Karpas-422 (cell line): ENCODE results near the gene XRCC1. TPM values are rescaled to one million over a fixed set of nuclear protein-coding genes. Genes with fewer than 3 reads are reported as not detected.
A peak's percentile ranks its signal among the peaks of the same experiment; 100 is the strongest.

Experiments
- DNase-seq: peaks from one replicate; pipeline ENCODE4 v3.0.0-alpha.2; 2015
- H2AFZ ChIP-seq: fragments of 200-600 bp; sonication (generic); 2 replicates; pipeline ENCODE4 v1.6.1; 2014; ENCODE audit warnings: antibody characterized with exemption, low read length, mixed read lengths
- H3K27ac ChIP-seq: fragments of 200-600 bp; sonication (generic); 2 replicates; pipeline ENCODE4 v1.5.1; 2014; ENCODE audit warnings: mild to moderate bottlenecking, low read length, moderate library complexity
- H3K27me3 ChIP-seq: fragments of 200-600 bp; sonication (generic); 2 replicates; pipeline ENCODE4 v1.6.1; 2014; ENCODE audit warnings: low read length, mixed read lengths
- H3K36me3 ChIP-seq: fragments of 200-600 bp; sonication (generic); 2 replicates; pipeline ENCODE4 v1.6.1; 2014; ENCODE audit warnings: low read length, mixed read lengths; ENCODE audit not compliant: insufficient read depth
- H3K4me1 ChIP-seq: fragments of 200-600 bp; sonication (generic); 2 replicates; pipeline ENCODE4 v1.6.1; 2014; ENCODE audit warnings: mild to moderate bottlenecking, low read length, mixed read lengths
- H3K4me2 ChIP-seq: fragments of 200-600 bp; sonication (generic); 2 replicates; pipeline ENCODE4 v1.6.1; 2014; ENCODE audit warnings: low read length, low read depth, mild to moderate bottlenecking; ENCODE audit not compliant: poor library complexity, severe bottlenecking
- H3K4me3 ChIP-seq: fragments of 200-600 bp; sonication (generic); 2 replicates; pipeline ENCODE4 v1.5.1; 2014; ENCODE audit warnings: mild to moderate bottlenecking, antibody characterized with exemption, low read length, mixed read lengths
- H3K79me2 ChIP-seq: fragments of 200-600 bp; sonication (generic); 2 replicates; pipeline ENCODE4 v1.6.1; 2014; ENCODE audit warnings: mild to moderate bottlenecking, low read length, mixed read lengths
- H3K9ac ChIP-seq: fragments of 200-600 bp; sonication (generic); 2 replicates; pipeline ENCODE4 v1.6.0; 2014; ENCODE audit warnings: low read length
- H3K9me2 ChIP-seq: fragments of 200-600 bp; sonication (generic), shearing (Covaris generic); replicated peaks from 2 replicates; pipeline ENCODE4 v1.6.0; 2014; ENCODE audit warnings: mild to moderate bottlenecking, low read length, moderate library complexity; ENCODE audit not compliant: insufficient read depth
- H3K9me3 ChIP-seq: fragments of 300-700, 200-600 bp; sonication (generic); 2 replicates; pipeline ENCODE4 v1.6.1; 2014; ENCODE audit warnings: low read length, mixed read lengths
- H4K20me1 ChIP-seq: fragments of 200-600 bp; sonication (generic); 2 replicates; pipeline ENCODE4 v1.6.1; 2014; ENCODE audit warnings: mild to moderate bottlenecking, antibody characterized with exemption, low read length, low read depth; ENCODE audit not compliant: insufficient read depth
- total RNA-seq: library from RNA; depleted of rRNA; stranded (reverse); fragments of >200 nt; shearing (Covaris generic); gene quantifications from 2 replicates; pipeline ENCODE4 v1.2.3, GENCODE V29; 2014; ENCODE audit warnings: low replicate concordance

Gene XRCC1
- total RNA-seq, 1 experiment from 2014 or later, result 40.6 TPM

- no peak overlapping the region for H3K27ac ChIP-seq
- peak overlapping the region; percentile 64 for H3K9ac ChIP-seq
- no peaks in the 10 kb centered on the region for H3K36me3 ChIP-seq
- no peaks in the 10 kb centered on the region for H3K79me2 ChIP-seq
- H3K27me3 ChIP-seq, result no peaks in the 10 kb centered on the region
- H3K9me3 ChIP-seq, result no peaks in the 10 kb centered on the region
- no peaks in the 10 kb centered on the region for H4K20me1 ChIP-seq
- H3K4me1 ChIP-seq, result peaks cover 16% of the 10 kb centered on the region
- peak overlapping the region; percentile 89 for H3K4me2 ChIP-seq
- peak; percentile 95 for DNase-seq
- H3K4me3 ChIP-seq, result peak overlapping the region; percentile 67
- no peaks in the 10 kb centered on the region for H3K9me2 ChIP-seq
- H2AFZ ChIP-seq, result peak overlapping the region; percentile 89
Observed at GRCh38 chr19:43503501-43504425, 71.6 kb downstream of the XRCC1 start.

GRCh38 chr19:43502419-43502976, 72.8 kb downstream of the XRCC1 start:
- Histone ChIP-seq H3K4me3 (no peak overlapping the region), H3K27me3 (no peaks in the 10 kb centered on the region), H3K4me1 (peaks cover 16% of the 10 kb centered on the region), H3K9ac (no peak overlapping the region), H3K4me2 (no peak overlapping the region), H3K27ac (no peak overlapping the region), H4K20me1 (no peaks in the 10 kb centered on the region), H3K79me2 (no peaks in the 10 kb centered on the region), H3K9me2 (no peaks in the 10 kb centered on the region), H3K36me3 (no peaks in the 10 kb centered on the region), H3K9me3 (no peaks in the 10 kb centered on the region), H2AFZ (no peak overlapping the region)
- no peak for DNase-seq

GRCh38 chr19:43501661-43502418, 73.5 kb downstream of the XRCC1 start:
- Histone ChIP-seq H3K36me3 (no peaks in the 10 kb centered on the region), H3K4me1 (peaks cover 16% of the 10 kb centered on the region), H3K9ac (no peak overlapping the region), H3K4me3 (no peak overlapping the region), H2AFZ (no peak overlapping the region), H3K9me3 (no peaks in the 10 kb centered on the region), H3K9me2 (no peaks in the 10 kb centered on the region), H3K79me2 (no peaks in the 10 kb centered on the region), H3K4me2 (no peak overlapping the region), H4K20me1 (no peaks in the 10 kb centered on the region), H3K27ac (no peak overlapping the region), H3K27me3 (no peaks in the 10 kb centered on the region)
- DNase-seq, result no peak

- Histone ChIP-seq H2AFZ (no peak overlapping the region), H3K27me3 (no peaks in the 10 kb centered on the region), H3K27ac (no peak overlapping the region), H3K36me3 (no peaks in the 10 kb centered on the region), H3K79me2 (no peaks in the 10 kb centered on the region), H3K4me3 (no peak overlapping the region), H4K20me1 (no peaks in the 10 kb centered on the region), H3K9me3 (no peaks in the 10 kb centered on the region), H3K4me1 (peaks cover 6% of the 10 kb centered on the region), H3K9ac (no peak overlapping the region), H3K9me2 (no peaks in the 10 kb centered on the region), H3K4me2 (no peak overlapping the region)
- no peak for DNase-seq
Observed at GRCh38 chr19:43499042-43499441, 76.3 kb downstream of the XRCC1 start.

GRCh38 chr19:43498233-43498842, 77.0 kb downstream of the XRCC1 start:
- Histone ChIP-seq H2AFZ (no peak overlapping the region), H4K20me1 (no peaks in the 10 kb centered on the region), H3K4me1 (no peaks in the 10 kb centered on the region), H3K79me2 (no peaks in the 10 kb centered on the region), H3K4me3 (no peak overlapping the region), H3K4me2 (no peak overlapping the region), H3K9me2 (no peaks in the 10 kb centered on the region), H3K9me3 (no peaks in the 10 kb centered on the region), H3K36me3 (no peaks in the 10 kb centered on the region), H3K27ac (no peak overlapping the region), H3K27me3 (no peaks in the 10 kb centered on the region), H3K9ac (no peak overlapping the region)
- no peak for DNase-seq

GRCh38 chr19:43496960-43497359, 78.4 kb downstream of the XRCC1 start:
- Histone ChIP-seq H3K36me3 (no peaks in the 10 kb centered on the region), H2AFZ (no peak overlapping the region), H3K9me3 (no peaks in the 10 kb centered on the region), H3K4me2 (no peak overlapping the region), H3K4me1 (no peaks in the 10 kb centered on the region), H4K20me1 (no peaks in the 10 kb centered on the region), H3K79me2 (no peaks in the 10 kb centered on the region), H3K9me2 (no peaks in the 10 kb centered on the region), H3K4me3 (no peak overlapping the region), H3K9ac (no peak overlapping the region), H3K27ac (no peak overlapping the region), H3K27me3 (no peaks in the 10 kb centered on the region)
- DNase-seq, result no peak

GRCh38 chr19:43495082-43495481, 80.2 kb downstream of the XRCC1 start:
- H3K27ac ChIP-seq, result no peak overlapping the region
- no peaks in the 10 kb centered on the region for H3K9me2 ChIP-seq
- no peaks in the 10 kb centered on the region for H3K79me2 ChIP-seq
- H3K4me3 ChIP-seq, result no peak overlapping the region
- no peak overlapping the region for H2AFZ ChIP-seq
- no peaks in the 10 kb centered on the region for H3K27me3 ChIP-seq
- H3K4me2 ChIP-seq, result no peak overlapping the region
- H4K20me1 ChIP-seq, result no peaks in the 10 kb centered on the region
- H3K36me3 ChIP-seq, result no peaks in the 10 kb centered on the region
- no peak overlapping the region for H3K9ac ChIP-seq
- H3K9me3 ChIP-seq, result no peaks in the 10 kb centered on the region
- no peak for DNase-seq
- H3K4me1 ChIP-seq, result no peaks in the 10 kb centered on the region
